A549 treated with AZD9567 at 1 μM for 4 hours (cell line): ENCODE measurements around the gene HSBP1L1. TPM values are rescaled to one million over a fixed set of nuclear protein-coding genes. Genes with fewer than 3 reads are reported as not detected.

ENCODE experiments used
- total RNA-seq: library from RNA; stranded (reverse); fragments of 200-300 nt; extraction: Qiagen RNA extraction; gene quantifications from 5 replicates; pipeline ENCODE4 v1.2.3, GENCODE V29; 2022; ENCODE audit not compliant: insufficient read depth

Gene HSBP1L1
- 7.4 to 12.1 TPM (median 11.0 TPM) in 5 replicates for total RNA-seq

GRCh38 chr18:79964330-79965118 is at the start of gene HSBP1L1:
Gene HSBP1L1, plus strand, starts transcription at chr18:79964643. Its CDS starts 93 bp downstream, at chr18:79964736.

GRCh38 chr18:79951545-79952455 is 12.6 kb upstream of the HSBP1L1 start, which contains the start of gene SLC66A2:
Gene SLC66A2, minus strand, starts transcription at chr18:79951653. Its CDS starts 727 bp downstream, at chr18:79950926.

DNA sequence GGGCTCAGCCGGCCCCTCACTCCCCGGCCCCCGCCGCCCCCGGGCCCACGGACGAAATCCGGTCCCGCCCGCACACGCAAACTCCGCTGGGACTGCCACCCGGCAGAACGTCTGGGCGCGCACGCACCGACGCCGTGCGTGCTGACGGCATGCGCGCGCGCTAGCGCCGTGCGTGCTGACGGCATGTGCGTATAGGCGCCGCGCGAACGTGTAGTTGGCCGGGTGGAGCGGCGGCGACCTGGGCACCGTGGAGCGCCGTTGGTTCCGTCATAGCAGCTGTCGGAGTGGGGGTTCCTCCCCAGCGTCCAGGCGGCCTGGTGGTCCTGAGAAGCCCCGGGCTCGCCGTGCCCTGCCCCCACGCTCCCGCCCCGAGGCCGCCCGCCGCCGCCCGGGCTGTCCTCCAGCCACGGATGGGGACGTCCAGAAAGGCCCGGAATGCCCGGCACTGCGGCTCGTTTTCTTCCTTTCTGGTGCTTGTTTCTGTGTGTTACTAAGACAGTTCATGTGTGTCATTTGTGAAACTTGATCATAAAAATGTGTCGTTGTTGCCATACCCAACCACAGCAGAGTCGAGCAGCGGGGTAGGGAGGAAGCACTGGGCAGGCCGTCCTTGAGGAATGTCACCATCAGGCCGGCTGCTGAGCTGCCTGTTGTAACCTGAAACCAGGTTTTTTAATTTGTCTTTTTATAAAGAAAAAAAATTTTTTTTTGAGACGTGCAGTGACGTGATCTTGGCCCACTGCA is 24.2 kb downstream of the HSBP1L1 start, which contains the start of gene TXNL4A:
Gene TXNL4A (minus strand): TSS at position 113 of the 744 bp plus-strand sequence. CDS start 171 bp downstream, outside the sequence.

Other genes with a start within 250 kb of the HSBP1L1 start
- not detected in 5 replicates for gene KCNG2, start 166.7 kb upstream of the HSBP1L1 start, total RNA-seq
- gene SLC66A2, start 13.0 kb upstream of the HSBP1L1 start, total RNA-seq: 13.1 to 21.6 TPM (median 20.1 TPM) in 5 replicates
- 68.7 to 154 TPM (median 153 TPM) in 5 replicates for gene TXNL4A, start 23.9 kb downstream of the HSBP1L1 start, total RNA-seq
- 30.7 to 32.9 TPM (median 32.5 TPM) in 5 replicates for gene RBFA, start 69.8 kb downstream of the HSBP1L1 start, total RNA-seq
- 10.9 to 11.8 TPM (median 11.3 TPM) in 5 replicates for gene ADNP2, start 144.6 kb downstream of the HSBP1L1 start, total RNA-seq